NCI-H2081 (cell line): ENCODE data around the gene MYMK.

Experiments used
- DNase-seq, 2 experiments: peaks; one replicate each; lab custom pipeline; 2025; lab: John Stamatoyannopoulos, UW

MYMK gene

GRCh38 chr9:133558191-133559126 is 33.7 kb upstream of the MYMK start:
- no peak for DNase-seq

DNA sequence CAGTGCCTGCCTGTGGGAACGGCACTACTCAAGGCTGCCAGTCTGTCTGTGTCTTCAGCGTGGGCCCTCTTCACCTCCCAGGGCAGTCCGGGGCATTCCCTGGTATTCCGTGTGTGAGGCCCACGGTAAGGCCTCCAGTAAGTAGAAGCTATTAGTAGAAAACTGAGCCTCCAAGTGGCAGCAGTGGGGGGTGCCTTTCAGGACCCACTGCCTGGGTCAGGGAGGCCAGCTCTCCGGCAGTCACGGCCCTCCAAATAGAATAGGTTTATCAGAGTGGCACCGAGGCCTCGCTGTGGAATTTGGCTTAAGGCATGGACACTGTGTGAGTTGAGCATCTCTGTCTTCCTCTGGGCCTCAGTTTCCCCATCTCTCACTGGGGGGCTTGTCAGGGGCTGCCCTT is 32.8 kb upstream of the MYMK start:
- no peak for DNase-seq

GRCh38 chr9:133556354-133556753 is 31.6 kb upstream of the MYMK start:
- DNase-seq = no peak

DNA sequence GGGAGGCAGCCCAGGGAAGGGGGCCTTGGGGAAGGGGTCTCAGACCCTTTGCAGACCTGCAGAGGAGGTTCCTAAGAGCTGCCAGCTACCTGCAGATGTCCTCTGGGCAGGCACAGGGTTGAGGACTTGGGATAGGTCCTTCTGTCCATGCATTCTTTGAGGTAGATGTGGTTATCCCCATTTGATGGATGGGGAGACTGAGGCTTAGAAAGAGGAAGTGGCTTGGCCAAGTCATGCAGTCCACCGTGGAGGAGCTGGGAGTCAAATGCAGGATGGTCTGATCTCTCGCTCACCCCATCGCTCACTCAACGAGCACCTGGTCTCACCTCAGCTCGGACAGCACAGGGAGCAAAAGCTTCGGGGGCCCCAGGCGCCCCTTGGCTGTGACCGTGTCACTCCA is 30.0 kb upstream of the MYMK start:
- no peak for DNase-seq

DNA sequence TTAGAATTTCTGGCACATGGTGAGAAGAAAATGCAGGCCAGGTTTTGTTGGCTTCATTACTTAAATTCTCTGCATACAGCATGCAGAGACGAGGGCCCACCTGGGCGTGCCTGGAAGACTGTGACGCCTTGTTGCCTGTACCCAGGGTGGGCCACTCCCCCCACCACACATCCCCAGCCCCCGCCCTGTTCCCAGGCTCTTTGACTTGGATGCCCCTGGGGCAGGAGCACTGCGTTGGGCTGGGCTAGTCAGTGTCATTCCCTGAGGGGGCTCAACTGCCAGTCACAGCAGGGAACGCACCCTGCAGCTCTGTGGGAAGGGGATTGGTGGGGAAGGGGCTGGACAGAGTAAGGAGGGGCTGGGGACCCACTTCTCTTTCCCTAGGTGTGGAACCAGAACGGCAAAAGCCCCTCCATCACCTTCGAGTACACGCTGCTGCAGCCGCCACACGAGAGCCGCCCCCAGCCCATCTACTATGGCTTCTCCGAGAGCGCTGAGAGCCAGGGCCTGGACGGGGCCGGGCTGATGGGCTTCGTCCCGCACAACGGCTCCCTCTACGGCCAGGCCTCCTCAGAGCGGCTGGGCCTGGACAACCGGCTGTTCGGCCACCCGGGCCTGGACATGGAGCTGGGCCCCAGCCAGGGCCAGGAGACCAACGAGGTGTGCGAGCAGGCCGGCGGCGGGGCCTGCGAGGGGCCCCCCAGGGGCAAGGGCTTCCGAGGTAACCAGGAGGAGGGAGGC is 29.4 kb upstream of the MYMK start:
- DNase-seq = no peak

DNA sequence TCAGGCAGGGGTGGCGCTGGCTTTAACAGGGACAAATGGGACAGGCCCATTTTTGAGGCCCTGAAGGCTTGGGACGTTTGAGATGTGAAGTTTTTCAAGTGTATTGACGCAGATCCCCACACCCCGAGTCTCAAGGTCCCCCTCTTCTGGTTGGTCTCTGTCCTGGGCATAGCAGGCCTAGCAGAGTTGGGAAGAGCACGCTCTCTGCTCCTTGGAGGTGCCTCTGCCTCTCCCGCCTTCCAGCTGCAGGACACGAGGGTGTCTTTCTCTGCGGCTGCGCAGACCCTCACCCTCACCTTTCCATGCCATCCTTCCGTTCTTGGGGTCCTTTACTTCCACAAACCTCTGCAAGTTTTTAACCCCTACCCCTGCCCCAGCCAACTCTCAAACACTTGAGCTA is 28.4 kb upstream of the MYMK start:
- no peak for DNase-seq

- no peak for DNase-seq
Measured at GRCh38 chr9:133552236-133552635, 27.5 kb upstream of the MYMK start.

GRCh38 chr9:133551446-133551845 is 26.7 kb upstream of the MYMK start:
- no peak for DNase-seq

- DNase-seq = no peak
Measured at GRCh38 chr9:133547116-133547515, 22.4 kb upstream of the MYMK start.

GRCh38 chr9:133546287-133546680 is 21.5 kb upstream of the MYMK start:
- no peak for DNase-seq

DNA sequence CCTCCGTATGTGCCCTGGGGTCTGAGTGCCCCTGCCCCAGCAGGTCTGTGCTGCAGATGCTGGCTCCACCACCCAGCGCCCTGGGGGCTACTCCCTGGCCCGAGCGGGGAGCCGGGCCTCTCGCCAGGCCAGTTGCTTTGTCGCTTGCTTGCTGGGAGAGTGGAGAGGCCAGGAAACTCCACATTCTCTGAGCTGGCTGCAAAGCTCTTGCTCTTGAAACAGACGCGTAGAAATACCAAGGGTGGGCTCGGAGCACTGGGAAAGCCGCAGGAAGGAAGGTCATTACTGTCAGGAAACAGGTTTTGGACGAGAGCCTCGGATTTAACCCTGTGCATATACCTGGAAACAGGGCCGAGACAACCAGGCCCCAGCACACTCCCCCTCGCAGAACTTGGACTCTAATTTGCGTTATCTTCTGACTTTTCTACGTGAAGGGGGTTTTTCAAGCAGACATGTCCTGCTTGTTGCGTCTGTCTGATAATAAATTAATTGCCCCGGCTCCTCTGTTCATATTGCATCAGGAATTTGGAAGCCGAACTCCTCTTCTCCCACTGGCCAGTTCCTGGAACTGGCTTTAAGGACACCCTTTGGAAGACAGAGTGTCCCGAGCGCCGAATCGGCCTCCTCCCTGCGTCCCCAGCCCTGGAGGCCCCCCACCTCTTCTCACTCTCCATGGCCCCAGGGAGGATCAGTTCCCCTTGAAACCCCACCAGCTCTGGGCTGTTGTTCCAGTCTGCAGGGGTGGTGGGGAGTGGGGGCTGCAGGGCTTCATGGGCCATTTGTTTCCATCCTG is 20.9 kb upstream of the MYMK start:
- DNase-seq = no peak

DNA sequence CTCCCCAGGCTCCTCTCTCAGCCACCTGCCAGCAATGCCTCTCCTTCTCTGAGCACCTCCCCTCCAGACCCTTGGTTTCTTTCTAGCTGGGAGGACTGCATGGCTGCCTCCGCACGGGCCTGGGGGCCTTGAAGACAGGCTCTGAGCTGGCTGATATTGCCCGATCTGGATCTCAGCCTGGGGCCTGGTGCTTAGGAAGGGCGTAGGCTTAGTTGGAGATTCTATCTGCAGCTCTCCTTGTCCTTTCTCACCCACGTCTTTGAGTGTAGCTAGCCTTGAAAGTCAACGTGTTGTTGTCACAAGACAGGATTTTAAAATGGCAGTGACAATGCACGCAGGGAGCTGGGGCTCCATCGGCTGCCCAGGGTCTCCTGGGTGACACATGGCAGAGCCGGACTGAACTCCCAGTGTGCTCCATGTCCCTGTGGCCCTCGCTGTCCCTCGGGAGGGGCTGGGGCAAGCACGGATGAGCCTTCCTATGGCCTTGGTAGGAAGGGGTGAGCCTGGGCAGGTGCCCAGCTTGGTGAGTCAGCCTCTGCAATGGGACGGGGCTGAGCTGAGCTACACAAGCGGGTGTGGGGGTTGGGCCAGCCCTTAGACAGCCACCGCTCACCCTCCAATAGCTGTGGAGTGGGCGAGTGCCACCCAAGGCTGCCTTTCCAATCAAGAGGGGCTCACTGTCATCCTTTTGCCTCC is 19.2 kb upstream of the MYMK start:
- DNase-seq = no peak

DNA sequence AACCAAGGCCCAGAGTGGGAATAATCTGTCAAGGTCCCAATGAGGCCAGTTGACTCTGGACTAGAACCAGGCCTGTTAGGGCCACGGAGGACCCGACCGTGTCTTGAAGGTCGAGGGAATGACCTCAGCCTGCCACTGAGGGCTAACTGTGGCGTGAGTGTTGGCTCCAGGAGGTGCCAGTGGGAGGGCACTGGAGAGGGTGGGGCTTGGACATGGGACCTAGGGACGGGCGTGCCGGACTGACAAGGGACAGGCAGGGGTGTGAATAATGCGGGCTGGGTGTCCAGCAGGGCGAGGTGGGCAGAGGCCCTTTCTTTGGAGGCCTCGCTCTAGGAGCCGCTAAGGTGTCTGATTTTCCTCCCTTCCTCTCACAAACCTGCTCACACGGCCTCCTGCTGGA is 17.2 kb upstream of the MYMK start:
- no peak for DNase-seq

- no peak for DNase-seq
Measured at GRCh38 chr9:133540698-133541025, 15.9 kb upstream of the MYMK start.

GRCh38 chr9:133539991-133540697 is 15.4 kb upstream of the MYMK start:
- DNase-seq = no peak

- DNase-seq = no peak
Measured at GRCh38 chr9:133538851-133539833, 14.4 kb upstream of the MYMK start.

DNA sequence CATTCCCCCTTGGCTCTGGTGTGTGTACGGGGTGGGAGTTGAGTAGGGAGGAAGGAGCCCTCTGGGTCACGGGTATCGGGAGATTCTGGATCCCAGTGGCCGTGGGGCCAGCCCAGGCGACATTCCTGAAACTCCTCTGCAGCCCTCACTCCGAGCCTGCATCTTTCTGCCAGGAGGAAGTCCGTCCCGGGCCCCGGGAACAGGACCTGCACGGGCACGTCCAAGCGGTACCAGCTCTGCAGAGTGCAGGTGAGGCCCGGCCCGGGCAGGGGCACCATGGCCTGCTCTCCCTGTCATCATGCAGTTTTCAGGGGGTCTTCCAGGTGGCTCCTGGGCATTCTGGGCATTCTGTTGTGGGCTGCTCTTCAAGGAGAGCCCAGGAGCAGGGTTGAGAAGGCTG is 13.4 kb upstream of the MYMK start:
- DNase-seq = no peak

DNA sequence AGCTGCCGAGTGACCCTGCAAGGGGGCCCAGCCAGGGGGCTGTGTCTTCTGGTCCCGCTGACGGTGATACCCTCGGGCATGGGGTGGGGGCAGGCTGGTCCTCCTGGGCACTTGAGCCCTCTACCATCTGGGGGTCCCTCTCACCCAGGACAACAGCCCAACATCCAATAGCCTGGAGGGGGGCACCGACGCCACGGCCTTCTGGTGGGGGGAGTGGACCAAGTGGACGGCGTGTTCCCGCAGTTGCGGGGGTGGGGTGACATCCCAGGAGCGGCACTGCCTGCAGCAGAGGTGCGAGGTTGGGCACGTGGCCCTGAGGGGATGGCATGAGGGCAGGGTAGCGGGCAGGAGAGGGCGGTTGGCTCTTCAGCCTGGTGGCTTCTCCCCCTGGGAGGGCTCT is 12.5 kb upstream of the MYMK start:
- DNase-seq = no peak

GRCh38 chr9:133536536-133536935 is 11.8 kb upstream of the MYMK start:
- DNase-seq = no peak

DNA sequence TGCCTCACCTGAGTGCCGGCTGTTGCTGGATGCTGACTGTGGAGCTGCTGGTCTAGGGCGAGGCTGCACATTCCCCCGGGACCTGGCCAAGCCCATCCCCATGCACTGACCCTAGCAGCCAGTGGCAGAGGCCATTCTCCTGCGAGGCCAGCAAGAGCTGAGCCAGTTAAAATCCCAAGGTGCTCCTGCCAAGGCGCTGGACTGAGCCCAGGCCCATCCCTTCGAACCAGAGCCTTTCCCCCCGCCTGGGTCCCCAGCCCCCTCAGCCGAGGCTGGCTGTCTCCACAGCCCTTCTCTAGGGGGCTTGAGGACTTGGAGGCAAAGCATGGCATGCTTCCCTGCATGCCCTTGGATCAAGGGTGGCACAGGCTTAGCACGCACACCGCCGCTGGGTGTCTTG is 11.3 kb upstream of the MYMK start:
- no peak for DNase-seq
